Stimulated activated CD4-positive, alpha-beta T cell treated with anti-CD3 and anti-CD28 coated beads, TNF-alpha, amount 100 ng/mL, for 24 hours (primary cell): Measurements from ENCODE around the gene PLS1.
"Not testable (repeated sequence)": the region's sequence is repeated elsewhere in the genome, so short reads cannot be mapped to it uniquely, and the experiment has no call there.

Experiments used
- DNase-seq, 3 experiments: peaks; one replicate each; pipeline ENCODE4 v3.0.0-alpha.2; 2020; ENCODE audit warnings: low read depth in 3 of 3

PLS1 gene

GRCh38 chr3:142596726-142597088 lies 514 bp downstream of the PLS1 start:
- no peak for DNase-seq

- no peak for DNase-seq
Observed at GRCh38 chr3:142597906-142598305, 1.7 kb downstream of the PLS1 start.

- no peak for DNase-seq
Observed at GRCh38 chr3:142601713-142602112, 5.5 kb downstream of the PLS1 start.

GRCh38 chr3:142602619-142603385 lies 6.6 kb downstream of the PLS1 start:
- DNase-seq, result no peak

- DNase-seq, result not testable (repeated sequence)
Observed at GRCh38 chr3:142603386-142603705, 7.2 kb downstream of the PLS1 start.

GRCh38 chr3:142604940-142605339 lies 8.7 kb downstream of the PLS1 start:
- DNase-seq, result no peak

GRCh38 chr3:142608631-142609030 lies 12.4 kb downstream of the PLS1 start:
- no peak for DNase-seq

- DNase-seq, result no peak
Observed at GRCh38 chr3:142609136-142609535, 12.9 kb downstream of the PLS1 start.

GRCh38 chr3:142611206-142611605 lies 15.0 kb downstream of the PLS1 start:
- no peak for DNase-seq

- DNase-seq, result no peak
Observed at GRCh38 chr3:142613491-142613890, 17.3 kb downstream of the PLS1 start.

GRCh38 chr3:142614059-142614626 lies 17.9 kb downstream of the PLS1 start:
- DNase-seq, result no peak

GRCh38 chr3:142615171-142615570 lies 19.0 kb downstream of the PLS1 start:
- DNase-seq, result no peak

- DNase-seq, result no peak
Observed at GRCh38 chr3:142618917-142619461, 22.8 kb downstream of the PLS1 start.

GRCh38 chr3:142622405-142622804 lies 26.2 kb downstream of the PLS1 start:
- no peak for DNase-seq

- DNase-seq, result no peak
Observed at GRCh38 chr3:142623194-142623593, 27.0 kb downstream of the PLS1 start.

- no peak for DNase-seq
Observed at GRCh38 chr3:142624341-142625152, 28.4 kb downstream of the PLS1 start.

- DNase-seq, result no peak
Observed at GRCh38 chr3:142625153-142625440, 28.9 kb downstream of the PLS1 start.

- no peak for DNase-seq
Observed at GRCh38 chr3:142626971-142627370, 30.8 kb downstream of the PLS1 start.

GRCh38 chr3:142628801-142629200 lies 32.6 kb downstream of the PLS1 start:
- no peak for DNase-seq

- DNase-seq, result no peak
Observed at GRCh38 chr3:142633073-142633472, 36.9 kb downstream of the PLS1 start.

- DNase-seq, result no peak
Observed at GRCh38 chr3:142636050-142636449, 39.9 kb downstream of the PLS1 start.

GRCh38 chr3:142636664-142637063 lies 40.5 kb downstream of the PLS1 start:
- no peak for DNase-seq

- no peak for DNase-seq
Observed at GRCh38 chr3:142638291-142638690, 42.1 kb downstream of the PLS1 start.
